GM19328 (cell line): ENCODE results near the gene TMOD1.
"Not testable (repeated sequence)": the region's sequence is repeated elsewhere in the genome, so short reads cannot be mapped to it uniquely, and the experiment has no call there.

Experiments
- ATAC-seq: cut with Tn5 transposase; IDR thresholded peaks from one replicate; pipeline ENCODE4 v1.9.1; 2021; ENCODE audit warnings: mild to moderate bottlenecking, moderate library complexity; ENCODE audit not compliant: unreplicated experiment

Gene TMOD1

GRCh38 chr9:97586909-97587308, 85.4 kb downstream of the TMOD1 start:
- not testable (repeated sequence) for ATAC-seq

DNA sequence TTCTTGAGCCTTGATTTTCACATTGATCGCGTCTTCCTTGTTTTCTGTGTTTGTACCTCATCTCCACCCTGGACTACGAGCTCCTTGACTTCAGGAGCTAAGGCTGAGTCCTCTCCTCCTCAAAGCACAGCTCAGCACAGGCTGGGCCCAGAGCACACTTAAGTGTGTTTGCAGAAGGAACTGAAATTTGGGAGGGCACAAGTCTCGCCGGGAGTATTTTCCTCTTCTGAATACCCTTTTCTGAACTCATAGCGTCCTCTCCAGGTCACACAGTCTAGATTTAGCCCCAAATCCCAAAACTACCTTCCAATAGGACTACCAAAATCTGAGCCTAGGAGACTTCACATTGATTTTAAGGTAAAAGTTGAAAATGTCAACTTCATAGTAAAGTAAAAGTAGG, 90.1 kb downstream of the TMOD1 start:
- no peak for ATAC-seq

DNA sequence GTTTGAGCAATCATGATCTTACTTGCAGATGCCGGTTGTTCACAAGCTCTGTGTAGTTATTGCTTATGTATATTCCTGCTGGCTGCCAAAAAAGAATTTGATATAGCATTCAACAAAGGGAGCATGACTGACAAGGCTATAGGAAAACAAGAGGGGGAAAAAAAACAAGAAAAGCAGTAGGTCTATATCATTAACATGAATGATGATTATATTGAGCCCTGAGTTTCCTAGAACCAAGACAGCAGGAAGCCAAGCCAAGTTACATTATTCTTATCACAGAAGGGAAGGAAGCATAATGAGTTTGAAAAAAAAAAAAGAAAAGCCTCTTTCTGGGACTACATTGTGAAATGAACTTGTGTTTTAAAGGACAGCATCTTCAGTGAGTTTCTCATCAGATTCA, 90.7 kb downstream of the TMOD1 start:
- ATAC-seq = no peak

GRCh38 chr9:97593960-97594359, 92.5 kb downstream of the TMOD1 start:
- ATAC-seq = no peak

DNA sequence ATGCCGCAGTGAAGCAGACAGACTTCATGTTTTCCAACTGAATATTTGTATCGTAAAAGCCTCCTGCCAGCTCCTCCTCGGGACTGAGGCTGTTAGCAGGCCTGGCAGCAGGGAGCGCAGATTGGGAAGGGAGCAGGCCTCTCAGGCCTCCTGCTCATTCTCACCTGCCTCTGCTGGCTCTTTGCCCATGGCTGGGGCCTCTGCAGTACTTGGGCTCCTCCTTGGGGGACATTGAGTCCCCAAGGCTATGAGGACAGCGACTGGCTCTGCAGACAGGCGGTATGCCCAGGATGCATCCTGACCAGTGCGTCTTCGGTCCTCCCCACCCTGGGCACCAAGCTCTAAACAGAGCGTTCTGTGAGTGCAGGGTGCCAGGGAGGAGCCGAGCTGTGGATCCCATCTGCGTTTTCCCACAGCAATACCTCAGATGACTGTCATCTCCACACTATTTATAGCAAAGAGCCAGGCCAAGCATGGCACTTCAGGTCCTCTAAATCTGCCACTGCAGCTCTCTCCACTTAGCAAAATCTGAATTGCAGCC, 93.0 kb downstream of the TMOD1 start:
- no peak for ATAC-seq

- no peak for ATAC-seq
Observed at GRCh38 chr9:97596906-97597305, 95.4 kb downstream of the TMOD1 start.

DNA sequence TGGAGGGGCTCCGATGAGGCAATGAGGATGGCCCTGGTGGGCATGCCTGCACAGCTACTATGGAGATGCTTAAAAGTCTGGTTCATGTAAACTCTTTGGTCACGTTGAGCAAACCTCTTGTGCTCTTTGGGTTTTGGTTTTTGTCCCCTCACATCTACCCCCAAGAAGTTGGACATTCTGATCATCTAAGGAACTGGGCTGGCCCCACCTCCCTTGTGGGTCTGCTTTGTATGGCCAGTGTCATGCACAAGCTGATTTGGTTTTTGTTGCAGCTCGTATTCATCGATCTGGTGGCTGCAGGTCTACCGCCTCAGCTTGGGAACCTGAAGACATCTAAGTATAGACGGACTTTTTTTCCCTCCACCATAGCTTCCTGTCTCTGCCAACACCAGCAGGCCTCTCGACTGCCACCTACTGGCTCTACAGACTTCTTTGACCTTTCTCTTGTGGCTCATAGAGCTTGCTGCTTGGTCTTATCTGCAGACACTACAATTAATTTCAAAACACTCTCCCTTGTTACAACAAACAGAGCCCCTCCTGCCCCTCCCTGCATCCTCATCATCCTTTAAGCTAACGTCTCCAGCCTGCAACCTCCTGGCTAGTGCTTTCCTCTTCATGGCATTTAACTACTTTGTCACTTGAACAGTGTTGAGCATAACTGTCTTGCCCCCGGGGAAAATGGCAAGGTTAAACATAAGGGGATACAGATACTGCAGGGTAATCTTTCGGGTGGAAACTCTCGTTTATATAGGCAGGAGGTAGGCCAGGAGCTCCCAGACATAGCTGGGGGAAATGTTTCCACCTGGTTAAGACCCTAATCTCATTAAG, 97.2 kb downstream of the TMOD1 start:
- peak; percentile 81 for ATAC-seq

DNA sequence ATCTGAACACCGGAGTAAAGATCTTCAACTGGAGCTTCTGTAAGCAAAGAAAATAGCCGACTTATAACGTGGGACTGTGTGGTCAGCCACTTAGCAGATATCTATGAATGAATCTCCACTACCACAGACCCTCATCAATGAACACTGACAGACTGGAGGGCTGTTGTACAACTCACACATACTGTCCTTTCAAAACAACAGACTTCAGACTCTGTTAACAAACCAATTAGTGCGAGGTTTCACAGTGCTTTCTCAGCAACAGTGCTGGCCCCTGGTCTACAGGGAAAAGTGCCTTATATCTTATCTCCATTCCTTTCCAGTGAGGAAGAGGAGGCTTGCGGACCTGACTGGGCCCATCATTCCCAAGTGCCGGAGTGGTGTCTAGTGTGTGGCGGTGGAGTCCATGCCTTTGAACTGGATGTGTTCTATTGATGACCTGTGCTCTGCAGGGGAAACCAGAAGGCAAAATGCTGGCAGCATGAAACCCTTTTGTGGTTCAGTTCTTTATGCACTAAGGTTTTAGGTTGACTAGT, 97.9 kb downstream of the TMOD1 start:
- no peak for ATAC-seq

DNA sequence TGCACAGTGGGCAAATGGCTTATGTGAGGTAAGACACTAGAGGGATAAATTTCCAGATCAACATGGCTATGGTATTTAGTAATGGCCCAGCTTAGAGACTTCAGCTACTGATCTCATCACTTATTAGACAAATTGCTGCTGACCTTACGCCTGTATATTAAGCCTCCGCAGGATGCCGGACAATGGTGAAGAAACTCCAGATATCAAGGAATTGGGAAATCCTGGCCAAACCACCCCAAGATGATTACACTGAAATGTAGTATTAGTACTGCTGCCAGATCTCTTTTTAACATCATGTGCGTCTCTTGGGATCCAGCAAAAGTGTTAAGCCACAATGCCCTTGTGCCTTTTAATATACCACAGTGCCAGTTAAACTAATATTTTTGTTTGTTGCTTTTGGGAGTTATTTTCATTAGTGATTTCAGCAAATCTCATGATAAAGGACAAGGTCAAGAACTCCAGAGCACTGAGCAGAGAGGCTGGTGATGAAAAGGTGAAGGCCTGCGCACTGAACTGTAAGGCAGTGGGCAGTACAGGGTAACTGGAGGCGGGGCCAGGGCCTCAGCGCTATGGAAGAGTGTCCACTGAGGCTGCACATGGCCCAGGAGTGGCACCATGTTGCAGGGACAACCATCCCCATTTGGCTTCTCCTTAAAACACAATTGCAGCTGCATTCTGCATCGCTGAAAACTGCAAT, 99.2 kb downstream of the TMOD1 start:
- no peak for ATAC-seq

DNA sequence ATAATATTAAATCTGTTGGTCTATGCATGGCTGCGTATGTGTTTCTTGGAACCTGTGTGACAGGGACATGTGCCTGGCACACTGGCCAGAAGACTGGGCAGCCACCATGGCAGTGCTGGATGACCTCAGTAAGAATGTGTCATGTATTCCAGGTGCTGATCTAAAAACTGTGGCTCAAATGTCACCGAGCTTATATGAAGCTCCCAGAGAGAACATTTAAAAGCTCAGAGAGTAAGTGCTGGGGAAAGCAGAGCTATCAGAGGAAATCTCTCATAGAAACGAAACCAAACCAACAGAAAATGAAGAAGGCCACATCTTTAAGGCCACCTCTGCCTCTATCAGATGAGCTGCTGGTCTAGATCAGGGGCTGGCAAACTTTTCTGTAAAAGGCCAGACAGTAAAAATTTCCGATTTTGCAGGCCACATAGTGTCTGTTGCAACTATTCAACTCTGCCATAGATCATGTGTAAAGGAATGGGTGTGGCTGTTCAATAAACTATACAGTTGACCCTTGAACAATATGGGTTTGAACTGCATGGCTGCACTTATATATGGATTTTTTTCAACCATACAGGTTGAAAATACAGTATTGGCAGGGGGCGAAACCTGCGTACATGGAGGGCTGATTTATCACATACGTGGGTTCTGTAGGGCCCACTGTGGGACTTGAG, 99.9 kb downstream of the TMOD1 start:
- no peak for ATAC-seq

DNA sequence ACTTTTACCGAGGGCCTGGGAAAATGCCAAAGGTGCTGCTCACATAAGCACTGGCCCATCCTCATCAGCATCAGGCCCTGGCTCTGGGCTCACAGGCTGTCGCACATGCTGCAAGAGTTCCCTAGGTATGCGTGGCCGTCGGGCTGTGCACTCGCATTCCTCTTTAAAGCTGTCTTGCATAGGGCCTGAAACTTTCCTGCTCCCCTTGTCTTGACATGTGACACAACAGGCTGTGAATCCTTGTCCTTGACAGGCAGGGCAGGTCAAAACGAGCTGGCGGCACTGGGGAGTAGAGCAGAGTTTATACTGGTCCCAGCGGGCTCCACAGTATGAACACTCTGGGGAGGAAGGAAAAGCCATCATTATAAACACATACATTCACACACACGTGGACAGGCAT, 101.0 kb downstream of the TMOD1 start:
- no peak for ATAC-seq

DNA sequence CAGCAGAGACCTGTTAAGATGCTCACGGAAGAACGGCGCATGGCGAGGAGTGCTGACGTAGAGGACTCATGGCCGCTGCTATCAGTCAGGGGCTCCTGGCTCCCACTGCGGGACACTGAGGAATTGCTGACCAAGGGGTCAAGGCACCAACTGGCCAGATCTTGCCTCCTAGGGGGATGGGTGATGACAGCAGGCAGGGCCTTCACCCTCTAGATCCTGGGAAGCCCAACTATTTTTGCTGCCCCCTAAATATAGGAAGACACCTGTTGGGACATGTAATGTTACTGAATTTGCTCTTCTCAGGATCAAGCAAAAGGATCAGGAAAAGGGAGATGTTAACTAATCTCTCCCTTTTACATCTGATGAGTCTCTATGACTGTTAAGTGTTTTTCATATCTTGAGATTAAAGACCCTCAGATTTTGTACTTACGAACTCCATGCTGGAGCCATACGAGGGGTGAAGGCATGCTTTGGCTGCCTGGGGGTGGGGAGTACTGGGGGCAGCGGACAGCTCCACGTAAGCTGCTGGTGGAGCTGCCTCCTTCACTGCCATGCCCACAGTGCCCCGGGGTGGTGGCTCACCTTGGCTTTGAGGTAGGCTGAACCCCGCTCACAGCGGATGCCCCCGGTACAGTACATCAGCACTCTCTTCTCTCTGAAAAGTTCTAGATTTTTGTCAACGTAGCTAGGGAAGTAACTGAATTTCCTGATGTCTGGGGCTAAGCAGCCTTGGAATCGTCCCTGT, 103.6 kb downstream of the TMOD1 start:
- no peak for ATAC-seq

DNA sequence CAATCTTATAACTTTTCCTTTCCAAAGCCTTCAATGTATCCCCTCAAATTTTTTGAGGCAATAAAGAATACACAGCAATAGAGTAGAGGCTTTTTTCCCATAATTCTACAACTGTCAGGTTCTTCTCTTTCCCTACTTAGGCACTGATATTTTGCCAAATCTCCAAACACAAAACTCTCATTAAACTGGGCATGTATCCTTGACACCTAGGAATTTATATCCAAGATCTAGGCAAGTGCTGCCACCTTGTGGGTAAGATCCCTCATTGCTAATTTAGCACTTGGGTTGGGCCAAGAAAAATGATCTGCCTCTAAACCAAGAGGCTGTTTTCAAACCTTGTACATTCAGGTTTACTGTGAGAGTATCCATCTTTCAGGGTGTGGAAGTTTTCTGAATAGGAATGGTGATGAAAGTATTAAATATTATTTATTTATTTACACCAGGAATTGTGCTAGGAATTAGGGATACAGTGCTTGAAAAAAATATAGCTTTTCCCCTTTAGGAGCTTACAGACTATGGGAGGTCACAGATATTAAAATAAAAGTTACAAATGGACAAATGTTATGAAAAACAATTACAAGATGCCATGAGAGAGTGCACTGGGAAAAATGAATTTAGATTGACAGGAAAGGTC, 114.1 kb downstream of the TMOD1 start:
- no peak for ATAC-seq

GRCh38 chr9:97617939-97618416, 116.5 kb downstream of the TMOD1 start:
- ATAC-seq = no peak

- ATAC-seq = not testable (repeated sequence)
Observed at GRCh38 chr9:97620063-97620462, 118.6 kb downstream of the TMOD1 start.

- not testable (repeated sequence) for ATAC-seq
Observed at GRCh38 chr9:97622483-97622882, 121.0 kb downstream of the TMOD1 start.

GRCh38 chr9:97623946-97624345, 122.5 kb downstream of the TMOD1 start:
- no peak for ATAC-seq

DNA sequence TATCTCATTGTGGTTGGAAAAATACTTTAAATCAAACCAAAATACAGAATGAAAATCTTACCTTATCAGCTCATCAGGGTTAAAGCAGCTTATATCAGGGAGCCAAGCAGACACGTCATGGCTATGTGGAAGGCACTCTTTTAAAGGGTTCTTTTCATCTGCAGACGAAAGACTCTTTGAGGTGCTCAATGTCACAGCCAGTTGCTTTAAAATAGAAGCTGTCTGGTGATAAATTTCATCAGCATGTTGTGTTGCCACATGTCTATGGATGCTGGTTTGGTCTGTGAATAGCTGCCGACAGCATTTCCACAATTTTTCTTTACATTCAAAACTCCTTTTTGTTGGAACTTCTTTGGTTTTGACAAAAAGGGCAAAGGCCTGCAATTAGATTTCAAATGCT, 124.2 kb downstream of the TMOD1 start:
- no peak for ATAC-seq

DNA sequence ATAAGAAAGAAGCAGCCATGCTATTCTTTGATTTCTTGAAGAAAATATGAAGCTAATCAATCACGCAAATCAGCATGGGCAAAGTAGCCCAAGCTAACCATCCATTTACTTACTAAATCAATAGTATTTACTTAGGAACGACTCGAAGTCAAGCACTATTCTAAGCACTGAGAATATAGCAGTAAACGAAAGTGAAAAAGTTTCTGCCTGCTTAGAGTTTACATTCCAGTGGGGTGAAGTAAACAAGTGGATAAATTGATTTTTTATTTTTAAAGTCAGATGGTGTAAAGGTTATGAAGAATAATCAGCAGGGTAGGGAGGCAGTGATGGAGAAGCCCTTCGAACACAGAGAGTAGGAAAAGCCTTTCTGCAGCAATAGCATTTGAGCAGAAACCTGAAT, 126.2 kb downstream of the TMOD1 start:
- ATAC-seq = no peak

DNA sequence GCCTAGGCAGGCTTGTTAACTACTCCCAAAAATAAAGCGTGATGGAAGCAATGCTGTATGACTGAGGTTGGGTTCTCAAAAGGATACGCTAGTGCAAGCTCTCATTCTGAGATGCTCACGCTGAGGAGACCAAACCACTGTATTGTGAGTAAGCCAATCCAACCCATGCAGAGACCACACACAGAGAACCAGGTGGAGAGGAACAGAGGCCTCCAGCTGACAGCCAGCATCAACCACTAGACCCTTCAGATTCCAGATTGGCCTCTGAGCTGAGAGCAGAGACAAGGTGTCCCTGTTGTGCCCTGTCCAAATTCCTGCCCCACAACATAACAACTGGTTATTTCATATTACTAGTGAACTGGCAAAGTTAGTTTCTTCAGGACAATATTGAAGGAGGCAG, 127.2 kb downstream of the TMOD1 start:
- no peak for ATAC-seq
